Keratinocyte (primary cell): ENCODE results near the gene LONP1. TPM values are rescaled to one million over a fixed set of nuclear protein-coding genes. Genes with fewer than 3 reads are reported as not detected.
A peak's percentile ranks its signal among the peaks of the same experiment; 100 is the strongest.

Source experiments
- DNase-seq: peaks from one replicate; pipeline ENCODE4 v3.0.0-alpha.2; 2011; ENCODE audit warnings: low read depth, missing footprints, low spot score
- FAIRE-seq: peaks from 2 replicates; lab custom pipeline; 2011; peaks lifted over from hg19 to GRCh38; lab: Jason Lieb, UNC
- H2AFZ ChIP-seq: 2 replicates; pipeline ENCODE4 v1.6.0; 2012; ENCODE audit warnings: low read length, control low read depth, inconsistent platforms; ENCODE audit not compliant: control insufficient read depth
- H3K27ac ChIP-seq: 2 replicates; pipeline ENCODE4 v1.5.1; 2011; ENCODE audit warnings: low read length; ENCODE audit not compliant: control insufficient read depth, insufficient read depth
- H3K27me3 ChIP-seq: 3 replicates; pipeline ENCODE4 v1.6.0; 2011; ENCODE audit warnings: low read length; ENCODE audit not compliant: control insufficient read depth, insufficient read depth; ENCODE audit errors: extremely low read depth
- H3K36me3 ChIP-seq, 2 experiments: 2 replicates in 1 of 2; 3 replicates in 1 of 2; pipeline ENCODE4 v1.5.1; 2011; ENCODE audit warnings: low read length in 2 of 2, mild to moderate bottlenecking in 1 of 2; ENCODE audit not compliant: control insufficient read depth in 2 of 2, insufficient read depth in 2 of 2; ENCODE audit errors: extremely low read depth in 1 of 2
- H3K4me1 ChIP-seq: 3 replicates; pipeline ENCODE4 v1.5.1; 2011; ENCODE audit warnings: low read length; ENCODE audit not compliant: control insufficient read depth, insufficient read depth; ENCODE audit errors: extremely low read depth
- H3K4me2 ChIP-seq: 3 replicates; pipeline ENCODE4 v1.6.0; 2011; ENCODE audit warnings: low read depth, low read length; ENCODE audit not compliant: control insufficient read depth, insufficient read depth; ENCODE audit errors: extremely low read depth
- H3K4me3 ChIP-seq, 3 experiments: fragments of 200-600 bp in 1 of 3; sonication (generic) in 1 of 3; 2 replicates in 2 of 3; 3 replicates in 1 of 3; pipeline ENCODE4 v1.5.1; 2011 to 2016; ENCODE audit warnings: low read length in 3 of 3, mild to moderate bottlenecking in 3 of 3, control low read depth in 2 of 3, inconsistent platforms in 1 of 3, low read depth in 1 of 3, mixed read lengths in 1 of 3, mixed run types in 1 of 3, moderate library complexity in 1 of 3; ENCODE audit not compliant: control insufficient read depth in 2 of 3, insufficient read depth in 2 of 3; ENCODE audit errors: extremely low read depth in 1 of 3
- H3K79me2 ChIP-seq: 2 replicates; pipeline ENCODE4 v1.6.0; 2012; ENCODE audit warnings: low read length; ENCODE audit not compliant: control insufficient read depth, insufficient read depth
- H3K9ac ChIP-seq: 3 replicates; pipeline ENCODE4 v1.6.0; 2011; ENCODE audit warnings: low read length; ENCODE audit not compliant: control insufficient read depth, insufficient read depth; ENCODE audit errors: extremely low read depth
- H3K9me1 ChIP-seq: 3 replicates; pipeline ENCODE4 v1.6.0; 2011; ENCODE audit warnings: low read length; ENCODE audit not compliant: control insufficient read depth, insufficient read depth; ENCODE audit errors: extremely low read depth
- H3K9me3 ChIP-seq: 2 replicates; pipeline ENCODE4 v1.5.1; 2012; ENCODE audit warnings: low read depth, low read length; ENCODE audit not compliant: control insufficient read depth
- H4K20me1 ChIP-seq: 3 replicates; pipeline ENCODE4 v1.6.0; 2011; ENCODE audit warnings: low read length; ENCODE audit not compliant: control insufficient read depth, insufficient read depth; ENCODE audit errors: extremely low read depth
- EZH2 ChIP-seq: IDR thresholded peaks from one replicate; pipeline ENCODE4 v1.6.1; 2012; ENCODE audit warnings: inconsistent platforms, mild to moderate bottlenecking, low read length, moderate library complexity
- dilution Hi-C: fragments of 300-500 bp; cut with MboI; formaldehyde crosslinking; loops from one replicate; pipeline ENCODE4 v1.7.0; 2020; ENCODE audit warnings: low sequenced_read_pairs; ENCODE audit not compliant: extremely low pct_ligation_motif_present
- polyA plus RNA-seq, 5 experiments: library from polyadenylated mRNA; depleted of rRNA in 3 of 5; stranded (reverse) in 3 of 5; stranded (forward) in 1 of 5; unstranded in 1 of 5; fragments of >200 nt; gene quantifications; 1 replicate in 1 of 5; 2 replicates in 3 of 5; 3 replicates in 1 of 5; pipeline versions ENCODE4 v1.2.1 to v1.2.3, GENCODE V29; 2011 to 2012; ENCODE audit warnings: missing spikeins in 2 of 5, low read depth in 1 of 5, low replicate concordance in 1 of 5
- TF ChIP-seq, protein P1 (sequence below), 3 experiments: IDR thresholded peaks in 1 of 3; conservative IDR thresholded peaks in 1 of 3; optimal IDR thresholded peaks in 1 of 3; 2 replicates in 2 of 3; 3 replicates in 1 of 3; pipeline versions ENCODE3 to v1.5.1; 2011; ENCODE audit warnings: low read length in 3 of 3, mild to moderate bottlenecking in 3 of 3, moderate library complexity in 2 of 3, control low read depth in 1 of 3, inconsistent platforms in 1 of 3; ENCODE audit not compliant: insufficient read depth in 2 of 3; ENCODE audit errors: extremely low read depth in 1 of 3

LONP1 gene
- polyA plus RNA-seq, 1 donor (not counting 4 experiments of a cell fraction or from before 2014, with no cell fraction given) = 24.2 TPM

DNA sequence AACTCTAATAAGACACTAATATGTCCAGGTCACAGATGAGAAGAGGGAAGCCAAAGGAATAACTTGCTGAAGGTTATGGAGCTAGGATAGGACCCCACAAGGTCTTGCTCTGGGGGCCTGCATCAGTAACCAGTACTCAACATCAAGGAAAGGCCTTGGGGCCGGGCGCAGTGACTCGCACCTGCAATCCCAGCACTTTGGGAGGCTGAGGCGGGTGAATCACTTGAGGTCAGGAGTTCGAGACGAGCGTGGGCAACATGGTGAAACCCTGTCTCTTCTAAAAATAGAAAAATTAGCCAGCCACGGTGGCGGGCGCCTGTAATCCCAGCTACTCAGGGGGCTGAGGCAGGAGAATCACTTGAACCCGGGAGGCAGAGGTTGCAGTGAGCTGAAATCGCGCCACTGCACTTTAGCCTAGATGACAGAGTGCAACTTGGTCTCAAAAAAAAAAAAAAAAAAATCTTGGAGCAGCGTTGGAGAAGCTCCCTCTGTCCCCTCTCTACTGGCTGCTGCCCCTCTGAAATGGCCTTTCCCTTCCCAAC lies 1.8 kb downstream of the LONP1 start:
- Histone ChIP-seq H3K79me2 (peaks cover 51% of the 10 kb centered on the region), H3K9me3 (no peaks in the 10 kb centered on the region), H3K27me3 (no peaks in the 10 kb centered on the region), H3K9me1 (no peaks in the 10 kb centered on the region), H3K4me2 (peak overlapping the region; percentile 92), H3K4me1 (peaks cover 19% of the 10 kb centered on the region), H3K9ac (peak overlapping the region; percentile 99), H4K20me1 (peaks cover 13% of the 10 kb centered on the region), H3K27ac (peak overlapping the region; percentile 96), H2AFZ (no peak overlapping the region), H3K4me3 (peak overlapping the region; percentile 91 to 99 (median 93)), H3K36me3 (peaks cover 14 to 30% of the 10 kb centered on the region in 2 experiments)
- dilution Hi-C loops = no loop called here
- FAIRE-seq = no peak
- no peak for TF ChIP-seq EZH2
- TF ChIP-seq, protein P1, sequence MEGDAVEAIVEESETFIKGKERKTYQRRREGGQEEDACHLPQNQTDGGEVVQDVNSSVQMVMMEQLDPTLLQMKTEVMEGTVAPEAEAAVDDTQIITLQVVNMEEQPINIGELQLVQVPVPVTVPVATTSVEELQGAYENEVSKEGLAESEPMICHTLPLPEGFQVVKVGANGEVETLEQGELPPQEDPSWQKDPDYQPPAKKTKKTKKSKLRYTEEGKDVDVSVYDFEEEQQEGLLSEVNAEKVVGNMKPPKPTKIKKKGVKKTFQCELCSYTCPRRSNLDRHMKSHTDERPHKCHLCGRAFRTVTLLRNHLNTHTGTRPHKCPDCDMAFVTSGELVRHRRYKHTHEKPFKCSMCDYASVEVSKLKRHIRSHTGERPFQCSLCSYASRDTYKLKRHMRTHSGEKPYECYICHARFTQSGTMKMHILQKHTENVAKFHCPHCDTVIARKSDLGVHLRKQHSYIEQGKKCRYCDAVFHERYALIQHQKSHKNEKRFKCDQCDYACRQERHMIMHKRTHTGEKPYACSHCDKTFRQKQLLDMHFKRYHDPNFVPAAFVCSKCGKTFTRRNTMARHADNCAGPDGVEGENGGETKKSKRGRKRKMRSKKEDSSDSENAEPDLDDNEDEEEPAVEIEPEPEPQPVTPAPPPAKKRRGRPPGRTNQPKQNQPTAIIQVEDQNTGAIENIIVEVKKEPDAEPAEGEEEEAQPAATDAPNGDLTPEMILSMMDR (optimal IDR thresholded peaks at IDR 0.05 in 1 of 3, IDR thresholded peaks at IDR 0.05 in 1 of 3, conservative IDR thresholded peaks at IDR 0.05 in 1 of 3; ENCODE audit: extremely low read depth in 1 of 3, insufficient read depth in 2 of 3, low read length in 3 of 3) = no peak
- no peak for DNase-seq

DNA sequence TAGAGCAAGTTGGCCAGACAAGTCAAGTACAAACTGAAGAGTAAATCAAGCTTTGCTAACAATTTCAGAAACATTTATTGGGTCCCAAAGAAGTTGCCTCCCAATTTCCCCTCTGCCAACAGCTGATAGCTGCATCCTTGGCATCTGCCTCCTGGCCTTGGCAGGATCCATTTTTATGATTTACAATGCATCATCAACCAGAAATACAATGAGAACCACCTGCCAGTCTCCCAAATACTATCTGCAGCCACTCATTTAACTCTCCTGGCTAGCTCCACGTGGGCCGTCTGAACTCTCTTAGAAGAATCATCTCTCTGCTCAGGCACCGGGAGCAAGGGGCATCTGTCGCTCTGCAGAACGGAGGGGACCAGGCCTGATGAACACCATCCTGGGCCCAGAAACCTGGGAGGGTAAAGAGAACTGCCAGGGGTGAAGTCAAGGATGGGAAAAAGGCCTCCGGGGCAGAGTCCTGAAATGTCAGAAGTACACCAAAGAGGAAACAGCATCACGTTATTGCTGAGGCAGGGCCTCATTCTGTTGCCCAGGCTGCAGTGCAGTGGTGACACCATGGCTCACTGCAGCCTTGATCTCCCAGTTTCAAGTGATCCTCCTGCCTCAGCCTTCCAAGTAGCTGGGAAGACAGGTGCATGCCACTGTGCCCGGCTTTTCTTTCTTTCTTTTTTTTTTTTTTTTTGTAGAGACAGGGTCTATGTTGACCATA lies 2.6 kb downstream of the LONP1 start:
- H3K9me1 ChIP-seq = no peaks in the 10 kb centered on the region
- H3K36me3 ChIP-seq = peaks cover 17 to 35% of the 10 kb centered on the region in 2 experiments
- peaks cover 51% of the 10 kb centered on the region for H3K79me2 ChIP-seq
- H3K4me2 ChIP-seq = peak overlapping the region; percentile 92
- H3K27ac ChIP-seq = peak overlapping the region; percentile 96
- TF ChIP-seq, protein P1 (optimal IDR thresholded peaks at IDR 0.05 in 1 of 3, IDR thresholded peaks at IDR 0.05 in 1 of 3, conservative IDR thresholded peaks at IDR 0.05 in 1 of 3; ENCODE audit: extremely low read depth in 1 of 3, insufficient read depth in 2 of 3, low read length in 3 of 3) = no peak
- TF ChIP-seq EZH2 = no peak
- peaks cover 13% of the 10 kb centered on the region for H4K20me1 ChIP-seq
- DNase-seq = no peak
- H2AFZ ChIP-seq = no peak overlapping the region
- no peaks in the 10 kb centered on the region for H3K27me3 ChIP-seq
- no peak for FAIRE-seq
- H3K9ac ChIP-seq = peak overlapping the region; percentile 99
- dilution Hi-C loops = no loop called here
- peaks cover 19% of the 10 kb centered on the region for H3K4me1 ChIP-seq
- H3K4me3 ChIP-seq = peak overlapping the region in 1 of 3 experiments; percentile 91
- no peaks in the 10 kb centered on the region for H3K9me3 ChIP-seq
